IgD-negative memory B cell (primary cell): Measurements from ENCODE around the gene IRS1. TPM values are rescaled to one million over a fixed set of nuclear protein-coding genes. Genes with fewer than 3 reads are reported as not detected.

ENCODE experiments used
- H3K27ac Mint-ChIP-seq, 3 donors: one replicate each; pipeline ENCODE4 v1.8.0; 2020 to 2022; ENCODE audit warnings: mild to moderate bottlenecking in 3 of 3, mixed read lengths in 3 of 3, moderate library complexity in 1 of 3
- H3K27me3 Mint-ChIP-seq: one replicate; pipeline ENCODE4 v1.8.0; 2021; ENCODE audit warnings: mixed read lengths
- H3K36me3 Mint-ChIP-seq: one replicate; pipeline ENCODE4 v1.8.0; 2020; ENCODE audit warnings: mild to moderate bottlenecking, mixed read lengths
- H3K4me1 Mint-ChIP-seq, 3 donors: one replicate each; pipeline ENCODE4 v1.8.0; 2020 to 2022; ENCODE audit warnings: mixed read lengths in 3 of 3, mild to moderate bottlenecking in 1 of 3
- H3K4me3 Mint-ChIP-seq, 4 donors: one replicate each; pipeline ENCODE4 v1.8.0; 2020 to 2022; ENCODE audit warnings: mild to moderate bottlenecking in 4 of 4, mixed read lengths in 4 of 4, moderate library complexity in 3 of 4
- H3K9me3 Mint-ChIP-seq, 3 donors: one replicate each; pipeline ENCODE4 v1.8.0; 2020 to 2021; ENCODE audit warnings: mixed read lengths in 3 of 3, mild to moderate bottlenecking in 1 of 3
- polyA plus RNA-seq: library from polyadenylated mRNA; unstranded; fragments of 300-500 nt; fragmentation: Illumina TruSeq; gene quantifications from one replicate; pipeline ENCODE4 v1.2.3, GENCODE V29; 2021

The IRS1 gene
- polyA plus RNA-seq, 1 donor from 2014 or later, result 0.21 TPM

GRCh38 chr2:226743915-226744314, 55.7 kb downstream of the IRS1 start:
- H3K27me3 Mint-ChIP-seq, result no peaks in the 10 kb centered on the region
- peaks cover 2% of the 10 kb centered on the region for H3K36me3 Mint-ChIP-seq
- no peak overlapping the region for H3K4me3 Mint-ChIP-seq
- peaks cover 0 to 2% (median 0%) of the 10 kb centered on the region in 3 donors for H3K9me3 Mint-ChIP-seq
- H3K27ac Mint-ChIP-seq, result no peak overlapping the region
- H3K4me1 Mint-ChIP-seq, result peaks cover 0 to 2% (median 0%) of the 10 kb centered on the region in 3 donors

- peaks cover 0 to 3% (median 2%) of the 10 kb centered on the region in 3 donors for H3K9me3 Mint-ChIP-seq
- H3K27me3 Mint-ChIP-seq, result no peaks in the 10 kb centered on the region
- peaks cover 0 to 2% (median 0%) of the 10 kb centered on the region in 3 donors for H3K4me1 Mint-ChIP-seq
- H3K4me3 Mint-ChIP-seq, result no peak overlapping the region
- H3K36me3 Mint-ChIP-seq, result peaks cover 2% of the 10 kb centered on the region
- no peak overlapping the region for H3K27ac Mint-ChIP-seq
Measured at GRCh38 chr2:226742347-226742746, 57.3 kb downstream of the IRS1 start.

GRCh38 chr2:226740039-226740648, 59.5 kb downstream of the IRS1 start:
- Mint-ChIP-seq H3K4me1 (peaks cover 0 to 2% (median 0%) of the 10 kb centered on the region in 3 donors), H3K27me3 (no peaks in the 10 kb centered on the region), H3K36me3 (peaks cover 2% of the 10 kb centered on the region), H3K4me3 (no peak overlapping the region), H3K9me3 (peaks cover 0 to 3% (median 0%) of the 10 kb centered on the region in 3 donors), H3K27ac (no peak overlapping the region)

- peaks cover 0 to 3% (median 0%) of the 10 kb centered on the region in 3 donors for H3K9me3 Mint-ChIP-seq
- no peaks in the 10 kb centered on the region for H3K27me3 Mint-ChIP-seq
- peaks cover 2% of the 10 kb centered on the region for H3K36me3 Mint-ChIP-seq
- H3K4me1 Mint-ChIP-seq, result peaks cover 0 to 2% (median 0%) of the 10 kb centered on the region in 3 donors
- H3K27ac Mint-ChIP-seq, result no peak overlapping the region
- no peak overlapping the region for H3K4me3 Mint-ChIP-seq
Measured at GRCh38 chr2:226739545-226740030, 60.0 kb downstream of the IRS1 start.

- peaks cover 0 to 3% (median 0%) of the 10 kb centered on the region in 3 donors for H3K9me3 Mint-ChIP-seq
- H3K27me3 Mint-ChIP-seq, result no peaks in the 10 kb centered on the region
- no peak overlapping the region for H3K27ac Mint-ChIP-seq
- no peak overlapping the region for H3K4me3 Mint-ChIP-seq
- H3K4me1 Mint-ChIP-seq, result peaks cover 0 to 2% (median 0%) of the 10 kb centered on the region in 3 donors
- peaks cover 2% of the 10 kb centered on the region for H3K36me3 Mint-ChIP-seq
Measured at GRCh38 chr2:226738821-226739544, 60.6 kb downstream of the IRS1 start.

GRCh38 chr2:226738191-226738820, 61.3 kb downstream of the IRS1 start:
- peaks cover 0 to 3% (median 0%) of the 10 kb centered on the region in 3 donors for H3K9me3 Mint-ChIP-seq
- no peak overlapping the region for H3K27ac Mint-ChIP-seq
- H3K4me3 Mint-ChIP-seq, result no peak overlapping the region
- peaks cover 2% of the 10 kb centered on the region for H3K36me3 Mint-ChIP-seq
- peaks cover 0 to 2% (median 0%) of the 10 kb centered on the region in 3 donors for H3K4me1 Mint-ChIP-seq
- H3K27me3 Mint-ChIP-seq, result no peaks in the 10 kb centered on the region

- no peaks in the 10 kb centered on the region for H3K36me3 Mint-ChIP-seq
- H3K9me3 Mint-ChIP-seq, result peaks cover 0 to 3% (median 0%) of the 10 kb centered on the region in 3 donors
- H3K4me3 Mint-ChIP-seq, result no peak overlapping the region
- H3K27ac Mint-ChIP-seq, result no peak overlapping the region
- H3K4me1 Mint-ChIP-seq, result no peaks in the 10 kb centered on the region
- H3K27me3 Mint-ChIP-seq, result no peaks in the 10 kb centered on the region
Measured at GRCh38 chr2:226736382-226736781, 63.2 kb downstream of the IRS1 start.

- no peak overlapping the region for H3K4me3 Mint-ChIP-seq
- H3K9me3 Mint-ChIP-seq, result peaks cover 0 to 3% (median 0%) of the 10 kb centered on the region in 3 donors
Measured at GRCh38 chr2:226733927-226734564, 65.6 kb downstream of the IRS1 start.

GRCh38 chr2:226733189-226733858, 66.3 kb downstream of the IRS1 start:
- H3K27ac Mint-ChIP-seq, result no peak overlapping the region
- H3K36me3 Mint-ChIP-seq, result no peaks in the 10 kb centered on the region
- H3K27me3 Mint-ChIP-seq, result no peaks in the 10 kb centered on the region
- H3K9me3 Mint-ChIP-seq, result peaks cover 0 to 3% (median 0%) of the 10 kb centered on the region in 3 donors
- H3K4me1 Mint-ChIP-seq, result no peaks in the 10 kb centered on the region
- H3K4me3 Mint-ChIP-seq, result no peak overlapping the region

More at GRCh38 chr2:226733927-226734564, 65.6 kb downstream of the IRS1 start:
- Mint-ChIP-seq H3K27ac (no peak overlapping the region), H3K36me3 (no peaks in the 10 kb centered on the region), H3K4me1 (no peaks in the 10 kb centered on the region), H3K27me3 (no peaks in the 10 kb centered on the region)

GRCh38 chr2:226732478-226733188, 67.0 kb downstream of the IRS1 start:
- no peak overlapping the region for H3K4me3 Mint-ChIP-seq
- H3K27me3 Mint-ChIP-seq, result no peaks in the 10 kb centered on the region
- H3K27ac Mint-ChIP-seq, result no peak overlapping the region
- peaks cover 0 to under 1% (median 0%) of the 10 kb centered on the region in 3 donors for H3K9me3 Mint-ChIP-seq
- H3K4me1 Mint-ChIP-seq, result no peaks in the 10 kb centered on the region
- no peaks in the 10 kb centered on the region for H3K36me3 Mint-ChIP-seq

GRCh38 chr2:226730481-226730880, 69.1 kb downstream of the IRS1 start:
- no peak overlapping the region for H3K27ac Mint-ChIP-seq
- H3K27me3 Mint-ChIP-seq, result no peaks in the 10 kb centered on the region
- H3K9me3 Mint-ChIP-seq, result no peaks in the 10 kb centered on the region
- H3K36me3 Mint-ChIP-seq, result no peaks in the 10 kb centered on the region
- H3K4me3 Mint-ChIP-seq, result no peak overlapping the region
- no peaks in the 10 kb centered on the region for H3K4me1 Mint-ChIP-seq

- Mint-ChIP-seq H3K4me3 (no peak overlapping the region), H3K36me3 (no peaks in the 10 kb centered on the region), H3K9me3 (no peaks in the 10 kb centered on the region), H3K4me1 (no peaks in the 10 kb centered on the region), H3K27ac (no peak overlapping the region), H3K27me3 (no peaks in the 10 kb centered on the region)
Measured at GRCh38 chr2:226728996-226729395, 70.6 kb downstream of the IRS1 start.

GRCh38 chr2:226727251-226727650, 72.4 kb downstream of the IRS1 start:
- Mint-ChIP-seq H3K36me3 (no peaks in the 10 kb centered on the region), H3K27ac (no peak overlapping the region), H3K4me3 (no peak overlapping the region), H3K9me3 (no peaks in the 10 kb centered on the region), H3K4me1 (no peaks in the 10 kb centered on the region), H3K27me3 (peaks cover 3% of the 10 kb centered on the region)

- Mint-ChIP-seq H3K9me3 (no peaks in the 10 kb centered on the region), H3K27me3 (peaks cover 5% of the 10 kb centered on the region), H3K4me1 (no peaks in the 10 kb centered on the region), H3K4me3 (no peak overlapping the region), H3K27ac (no peak overlapping the region), H3K36me3 (no peaks in the 10 kb centered on the region)
Measured at GRCh38 chr2:226726546-226726945, 73.1 kb downstream of the IRS1 start.
